HG03097 (cell line): ENCODE results near the gene DOCK4.

ENCODE experiments used
- ATAC-seq: cut with Tn5 transposase; IDR thresholded peaks from one replicate; pipeline ENCODE4 v1.9.1; 2021; ENCODE audit not compliant: unreplicated experiment, low FRiP score

Gene DOCK4

DNA sequence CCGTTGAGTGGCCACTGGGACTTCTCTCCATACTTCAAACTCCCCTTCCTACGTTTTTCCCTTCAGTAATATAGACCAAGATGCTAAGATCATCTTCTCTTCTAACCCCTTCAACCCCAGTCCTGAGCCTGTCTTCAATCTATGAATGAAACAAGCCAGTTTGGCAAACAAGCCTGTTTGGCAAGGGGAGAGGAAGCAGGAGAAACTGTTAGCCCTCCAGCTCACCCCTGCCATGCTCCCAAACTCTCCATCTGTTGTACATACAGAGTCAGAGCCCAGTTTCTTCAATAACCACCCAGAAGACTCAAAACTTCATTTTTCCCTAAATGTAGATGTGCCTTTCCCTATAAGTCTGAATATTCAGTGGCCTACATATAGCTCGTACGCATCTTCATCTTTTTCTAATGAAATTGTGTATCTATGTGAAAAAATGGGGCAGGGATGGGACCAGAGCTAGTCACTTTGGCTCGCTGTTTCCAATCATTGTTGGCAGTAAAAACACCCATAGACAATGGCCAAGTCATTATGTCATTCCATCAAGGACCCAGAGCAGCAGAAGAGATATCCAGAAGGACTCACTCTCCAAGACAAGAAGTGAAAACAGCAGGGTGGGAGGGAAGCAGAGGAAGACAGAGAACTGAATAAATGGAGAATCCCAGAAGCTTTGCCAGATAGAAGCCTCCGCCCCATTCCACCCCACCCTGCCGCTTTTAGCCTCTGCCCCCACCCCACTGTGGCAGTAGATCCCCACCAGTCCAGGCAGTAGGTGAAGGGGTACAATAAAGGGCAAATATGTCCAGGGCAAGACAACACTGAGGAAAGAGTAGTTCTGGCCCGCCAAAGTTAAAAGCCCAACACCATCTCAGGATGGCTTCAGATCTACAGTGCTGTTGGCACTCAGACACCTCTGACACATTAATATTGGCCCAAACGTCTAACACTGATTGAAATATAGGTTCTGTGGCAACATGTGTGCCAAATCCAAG, 87.3 kb downstream of the DOCK4 start:
- no peak for ATAC-seq

DNA sequence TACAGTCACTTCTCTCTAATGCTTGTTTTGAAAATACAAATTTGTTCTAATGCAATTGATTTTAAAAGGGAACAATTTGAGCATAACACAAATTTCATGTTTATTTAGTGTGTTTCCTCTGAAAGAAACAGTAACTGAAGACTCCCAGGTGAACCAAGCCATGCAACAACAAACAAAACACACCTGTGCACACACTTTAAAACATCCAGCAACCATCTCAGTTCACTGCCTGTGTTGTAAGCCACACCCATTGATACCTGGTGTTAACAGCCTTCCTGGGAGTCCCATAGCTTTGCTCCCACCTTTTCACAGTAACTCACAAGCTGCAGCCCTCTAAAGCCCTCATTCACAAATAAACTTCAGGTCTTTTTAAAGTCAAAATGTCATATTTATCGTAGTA, 89.3 kb downstream of the DOCK4 start:
- ATAC-seq, result no peak

GRCh38 chr7:112116358-112116757, 89.8 kb downstream of the DOCK4 start:
- no peak for ATAC-seq

GRCh38 chr7:112115880-112116279, 90.3 kb downstream of the DOCK4 start:
- no peak for ATAC-seq

DNA sequence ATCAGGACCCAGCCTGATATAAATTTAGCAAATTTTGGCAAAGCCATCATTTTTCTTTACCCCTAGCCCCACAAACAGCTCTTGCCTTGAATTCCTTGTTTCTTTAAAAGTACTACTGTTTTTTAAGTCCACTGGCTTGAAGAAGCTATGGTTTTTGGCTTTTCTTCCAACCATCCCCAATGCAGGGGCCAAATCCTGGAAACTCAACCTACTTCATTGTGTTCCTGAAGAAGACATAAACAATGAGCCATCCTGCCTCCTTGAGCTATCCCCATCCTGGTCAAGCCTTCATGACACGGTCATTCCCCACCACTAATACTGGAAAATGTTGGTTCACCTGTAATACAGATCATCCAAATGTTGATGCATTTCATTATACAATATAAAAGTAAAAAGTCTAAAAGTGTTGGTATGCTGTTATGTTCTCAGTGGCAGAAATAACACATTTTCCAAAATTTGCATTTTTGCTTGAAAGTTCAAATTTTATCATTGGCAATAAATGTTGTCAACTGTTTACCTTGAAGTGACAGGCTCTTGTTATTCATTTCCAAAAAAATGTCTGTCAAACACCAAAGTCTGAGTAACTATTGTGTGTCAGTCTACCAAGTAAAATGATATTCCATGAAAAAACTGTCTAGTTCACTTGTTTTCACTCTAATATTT, 92.2 kb downstream of the DOCK4 start:
- no peak for ATAC-seq

DNA sequence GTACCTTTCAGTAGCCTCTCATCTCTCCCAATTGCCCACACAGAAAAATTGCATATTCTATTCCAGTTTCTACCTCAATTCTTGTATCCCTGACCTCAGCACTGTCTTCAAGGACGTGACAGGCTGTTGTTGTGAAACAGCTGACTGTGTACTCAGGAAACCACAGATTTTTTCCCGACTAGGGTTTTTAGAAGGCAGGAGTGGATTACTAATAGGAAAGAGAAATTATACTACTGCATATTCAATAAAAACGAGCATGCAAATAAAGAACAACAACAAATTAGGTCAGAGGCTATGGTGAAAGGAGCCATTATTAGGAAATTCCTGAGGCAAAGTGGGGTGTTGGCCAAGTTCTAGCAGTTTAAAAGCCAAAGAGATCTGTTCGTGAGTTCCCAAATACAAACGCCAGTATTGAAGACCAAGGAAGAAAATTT, 93.4 kb downstream of the DOCK4 start:
- no peak for ATAC-seq

GRCh38 chr7:112110651-112111050, 95.5 kb downstream of the DOCK4 start:
- no peak for ATAC-seq

- no peak for ATAC-seq
Observed at GRCh38 chr7:112110175-112110574, 96.0 kb downstream of the DOCK4 start.

DNA sequence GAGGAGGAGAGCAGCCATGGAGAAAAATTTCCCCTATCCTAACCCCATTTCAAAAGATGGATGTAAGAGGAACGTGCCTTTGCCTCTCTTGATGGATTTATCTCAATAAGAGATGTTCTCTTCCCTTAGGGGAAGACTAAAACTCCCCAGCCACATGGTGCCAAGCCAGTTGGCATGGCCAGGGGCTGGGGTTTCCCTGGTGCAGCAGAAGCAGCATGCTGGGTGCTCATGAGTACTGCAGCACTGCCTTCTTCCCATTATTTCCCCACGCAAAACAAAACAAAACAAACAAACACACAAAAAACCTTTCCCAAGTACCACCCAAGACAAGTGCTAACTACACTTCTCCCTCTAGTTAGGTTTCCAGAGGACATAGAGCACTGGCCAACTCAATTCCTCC, 97.2 kb downstream of the DOCK4 start:
- no peak for ATAC-seq

DNA sequence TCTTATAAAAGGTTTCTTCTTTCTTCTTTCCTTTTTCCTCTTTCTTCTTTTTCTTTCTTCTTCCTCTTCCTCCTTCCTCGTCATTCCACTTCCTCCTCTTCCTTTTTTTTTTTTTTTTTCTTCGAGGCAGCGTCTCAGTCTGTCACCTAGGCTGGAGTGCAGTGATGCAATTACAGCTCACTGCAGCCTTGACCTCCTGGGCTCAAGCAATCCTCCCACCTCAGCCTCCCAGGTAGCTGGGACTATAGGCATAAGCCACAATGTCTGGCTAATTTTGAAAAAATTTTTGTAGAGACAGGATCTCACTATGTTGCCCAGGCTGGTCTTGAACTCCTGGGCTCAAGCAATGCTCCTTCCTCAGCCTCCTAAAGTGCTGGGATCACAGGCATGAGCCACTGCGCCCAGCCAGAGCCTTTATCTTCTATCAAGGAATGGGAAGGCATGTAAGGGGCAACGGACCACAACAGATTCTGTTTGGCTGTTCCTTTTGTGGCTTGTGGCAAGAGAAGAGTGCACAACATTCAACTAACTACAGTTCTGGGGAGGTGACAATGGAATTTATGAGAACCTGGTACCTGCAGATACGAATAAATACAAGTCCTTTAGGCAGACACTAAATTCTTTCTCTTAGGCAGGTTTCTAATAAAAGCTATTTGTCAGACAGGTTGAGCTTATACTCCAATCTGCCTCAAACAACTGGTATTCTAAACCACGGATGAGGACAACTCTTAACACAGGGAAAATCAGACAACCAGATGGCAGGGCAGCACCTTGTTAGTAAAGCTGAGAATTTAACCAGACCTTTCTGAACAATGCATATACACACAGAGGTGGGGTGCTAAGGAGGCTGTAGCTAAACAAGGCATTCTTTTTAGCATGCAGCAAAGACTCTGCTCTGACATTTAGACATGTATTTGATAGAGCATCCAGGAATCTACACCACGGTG, 100.3 kb downstream of the DOCK4 start:
- no peak for ATAC-seq

GRCh38 chr7:112104120-112104519, 102.1 kb downstream of the DOCK4 start:
- ATAC-seq, result no peak

DNA sequence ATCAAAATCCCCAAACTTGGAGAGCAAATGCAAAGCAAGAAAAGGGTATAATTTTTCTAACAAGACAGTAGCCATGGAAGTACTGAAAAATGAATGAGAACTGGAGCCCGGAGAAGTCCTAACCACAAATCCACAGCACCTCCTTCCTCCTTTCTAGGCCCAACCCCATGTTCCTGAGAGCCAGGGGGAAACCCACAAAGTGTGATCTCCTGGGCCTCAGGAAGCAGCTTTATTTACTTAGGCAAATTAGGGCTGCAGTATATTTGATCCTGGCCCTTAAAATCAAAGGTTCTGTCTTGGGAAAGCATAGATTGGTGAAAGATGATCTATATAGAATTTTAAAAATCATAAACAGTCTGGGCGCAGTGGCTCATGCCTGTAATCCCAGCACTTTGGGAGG, 103.0 kb downstream of the DOCK4 start:
- ATAC-seq, result no peak

DNA sequence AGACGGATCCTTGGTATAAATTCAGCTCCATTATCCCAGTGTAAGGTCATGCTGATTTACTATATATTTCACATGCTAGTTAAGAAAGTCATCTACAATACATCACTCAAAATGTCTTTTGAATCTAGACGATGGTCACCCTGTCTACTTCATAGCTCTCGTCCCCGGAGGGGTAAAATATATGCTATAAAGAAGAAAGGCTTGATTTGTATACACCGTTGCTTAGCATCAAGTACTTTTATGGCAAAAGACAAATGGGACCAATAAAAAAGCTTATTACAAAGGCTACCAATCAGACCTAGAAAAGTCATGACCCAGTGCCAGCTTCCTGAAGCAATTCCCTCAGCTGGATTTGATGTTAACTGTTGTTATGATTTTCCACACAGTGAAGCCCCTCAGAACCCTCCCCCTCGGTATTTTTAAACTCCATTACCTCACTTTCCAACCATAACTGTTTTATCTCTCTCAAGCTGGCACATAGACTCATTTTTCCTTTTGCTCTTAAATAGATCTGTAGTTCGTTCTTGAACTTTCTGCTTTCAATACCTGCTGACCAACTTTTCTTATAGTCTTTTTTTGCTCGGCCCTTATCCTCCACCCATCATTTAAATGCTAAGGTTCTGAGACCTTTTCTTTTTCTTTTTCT, 104.9 kb downstream of the DOCK4 start:
- no peak for ATAC-seq

DNA sequence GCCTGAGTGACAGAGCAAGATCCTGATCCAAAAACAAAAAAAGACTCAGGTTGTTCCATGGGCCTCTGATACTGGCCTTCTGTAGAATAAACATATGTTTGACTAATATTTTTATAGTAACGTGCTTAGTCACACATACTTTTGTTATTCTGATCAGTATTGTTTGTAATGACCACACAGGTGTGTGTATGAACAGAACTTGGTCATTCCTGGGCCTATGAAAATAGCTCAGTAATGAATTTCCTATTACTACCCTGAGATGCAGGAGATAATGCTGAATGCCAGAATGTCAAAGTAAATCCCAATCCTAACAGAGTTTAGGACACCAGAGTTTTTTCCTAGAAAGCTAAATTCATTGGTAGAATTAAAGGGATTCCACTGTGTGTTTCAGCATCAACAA, 108.7 kb downstream of the DOCK4 start:
- ATAC-seq, result no peak

- ATAC-seq, result no peak
Observed at GRCh38 chr7:112093409-112093808, 112.8 kb downstream of the DOCK4 start.

- no peak for ATAC-seq
Observed at GRCh38 chr7:112092709-112093395, 113.3 kb downstream of the DOCK4 start.

DNA sequence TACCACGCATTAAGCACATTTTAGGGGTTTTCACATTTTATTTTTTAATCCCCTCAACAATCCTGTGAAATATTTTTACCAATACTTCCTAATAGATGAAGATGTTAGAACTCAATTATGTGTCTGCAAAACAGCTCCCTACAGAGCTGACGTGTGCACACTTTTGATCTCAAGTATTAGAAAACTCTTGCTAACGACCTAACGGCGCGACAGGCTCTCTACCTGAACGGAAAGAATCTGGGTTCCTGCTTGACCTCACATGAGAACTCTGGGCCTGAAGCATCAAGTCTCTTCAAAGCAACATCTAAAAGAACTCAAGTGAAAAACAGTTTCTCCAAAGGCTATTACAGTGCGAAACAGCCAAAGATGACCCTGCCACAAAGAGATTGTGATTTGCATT, 113.9 kb downstream of the DOCK4 start:
- ATAC-seq, result no peak

DNA sequence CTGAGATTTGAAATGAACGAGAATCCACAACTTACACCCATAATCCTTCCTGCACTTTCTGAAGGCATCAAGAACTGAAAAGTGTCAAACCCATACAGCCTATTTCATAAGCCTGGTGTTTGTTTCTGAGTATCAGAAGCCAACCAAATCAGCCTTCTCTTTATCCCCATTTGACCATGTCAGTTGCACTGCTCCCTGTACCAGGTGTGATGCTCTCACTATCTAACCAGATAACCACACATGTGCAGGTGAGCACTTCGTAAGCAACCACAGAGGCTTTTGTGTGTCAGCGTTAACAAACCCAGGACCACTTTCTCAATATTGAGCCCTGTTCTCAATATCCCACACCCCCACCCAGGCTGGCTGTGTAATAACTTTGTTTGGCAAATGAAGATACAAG, 114.4 kb downstream of the DOCK4 start:
- ATAC-seq, result no peak

- ATAC-seq, result no peak
Observed at GRCh38 chr7:112089551-112089950, 116.6 kb downstream of the DOCK4 start.
